Neural cell (in vitro differentiated cells): ENCODE data around the gene FAM177B.

Experiments used
- EP300 ChIP-seq: fragments of 450-650 bp; conservative IDR thresholded peaks from 2 replicates; pipeline ENCODE4 v1.6.1; 2014; ENCODE audit warnings: antibody characterized with exemption, mild to moderate bottlenecking, moderate library complexity; ENCODE audit not compliant: poor library complexity, severe bottlenecking
- EZH2 ChIP-seq: fragments of 200-600, 300-800 bp; shearing (Covaris generic), sonication (generic); IDR thresholded peaks from 2 replicates; pipeline ENCODE4 v1.6.1; 2014; ENCODE audit warnings: antibody characterized with exemption, low read length, borderline replicate concordance, mild to moderate bottlenecking; ENCODE audit not compliant: insufficient read depth, poor library complexity, severe bottlenecking
- MXI1 ChIP-seq: fragments of 450-650 bp; conservative IDR thresholded peaks from 2 replicates; pipeline ENCODE4 v1.6.1; 2014; ENCODE audit warnings: antibody characterized with exemption, mild to moderate bottlenecking; ENCODE audit not compliant: poor library complexity, severe bottlenecking
- POLR2AphosphoS5 ChIP-seq: IDR thresholded peaks from 2 replicates; pipeline ENCODE4 v1.6.1; 2012
- RAD21 ChIP-seq: fragments of 450-650 bp; conservative IDR thresholded peaks from 2 replicates; pipeline ENCODE4 v1.6.1; 2014; ENCODE audit warnings: antibody characterized with exemption, mild to moderate bottlenecking, moderate library complexity
- TAF1 ChIP-seq: IDR thresholded peaks from 2 replicates; pipeline ENCODE4 v1.6.1; 2012; ENCODE audit warnings: low read depth
- TF ChIP-seq, protein P1 (sequence below): fragments of 450-650 bp; IDR thresholded peaks from 2 replicates; pipeline ENCODE4 v1.5.1; 2014; ENCODE audit warnings: antibody characterized with exemption, mild to moderate bottlenecking, moderate library complexity; ENCODE audit not compliant: poor library complexity, severe bottlenecking
- TF ChIP-seq, protein P2 (sequence below): IDR thresholded peaks from 2 replicates; pipeline ENCODE4 v1.6.1; 2012; ENCODE audit warnings: borderline replicate concordance

DNA sequence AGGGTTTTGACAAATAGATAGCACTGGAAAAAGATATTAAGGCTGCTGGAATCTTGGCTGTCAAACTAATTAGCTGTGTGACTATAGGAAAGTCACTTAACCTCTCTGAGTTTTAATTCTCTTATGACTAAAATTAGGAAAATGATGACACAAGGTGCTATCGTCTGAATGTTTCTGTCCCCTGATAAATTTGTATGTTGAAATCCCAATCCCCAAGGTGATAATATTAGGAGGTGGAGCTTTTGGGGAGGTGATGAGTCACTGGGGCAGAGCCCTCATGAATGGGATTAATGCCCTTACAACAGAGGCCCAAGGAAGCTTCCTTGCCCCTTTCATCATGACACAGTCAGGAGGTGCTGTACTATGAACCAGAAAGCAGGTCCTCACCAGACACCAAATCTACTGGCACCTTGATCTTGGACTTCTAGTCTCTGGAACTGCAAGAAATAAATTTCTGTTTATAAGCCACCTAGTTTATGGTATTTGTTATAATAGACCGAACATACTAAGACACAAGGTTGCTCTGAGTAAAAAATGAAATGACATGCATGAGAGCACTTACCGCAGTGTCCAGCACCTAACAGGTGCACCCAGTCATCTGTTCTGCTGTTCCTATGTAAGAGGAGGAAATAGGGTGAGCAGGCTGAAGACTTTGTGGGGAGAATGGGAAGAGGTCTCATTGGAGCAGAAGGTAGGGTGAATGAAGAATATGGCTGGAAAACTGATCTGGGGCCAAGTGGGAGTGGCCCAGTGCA, 51.6 kb downstream of the FAM177B start:
- TF ChIP-seq, protein P1, sequence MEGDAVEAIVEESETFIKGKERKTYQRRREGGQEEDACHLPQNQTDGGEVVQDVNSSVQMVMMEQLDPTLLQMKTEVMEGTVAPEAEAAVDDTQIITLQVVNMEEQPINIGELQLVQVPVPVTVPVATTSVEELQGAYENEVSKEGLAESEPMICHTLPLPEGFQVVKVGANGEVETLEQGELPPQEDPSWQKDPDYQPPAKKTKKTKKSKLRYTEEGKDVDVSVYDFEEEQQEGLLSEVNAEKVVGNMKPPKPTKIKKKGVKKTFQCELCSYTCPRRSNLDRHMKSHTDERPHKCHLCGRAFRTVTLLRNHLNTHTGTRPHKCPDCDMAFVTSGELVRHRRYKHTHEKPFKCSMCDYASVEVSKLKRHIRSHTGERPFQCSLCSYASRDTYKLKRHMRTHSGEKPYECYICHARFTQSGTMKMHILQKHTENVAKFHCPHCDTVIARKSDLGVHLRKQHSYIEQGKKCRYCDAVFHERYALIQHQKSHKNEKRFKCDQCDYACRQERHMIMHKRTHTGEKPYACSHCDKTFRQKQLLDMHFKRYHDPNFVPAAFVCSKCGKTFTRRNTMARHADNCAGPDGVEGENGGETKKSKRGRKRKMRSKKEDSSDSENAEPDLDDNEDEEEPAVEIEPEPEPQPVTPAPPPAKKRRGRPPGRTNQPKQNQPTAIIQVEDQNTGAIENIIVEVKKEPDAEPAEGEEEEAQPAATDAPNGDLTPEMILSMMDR = no peak
- TF ChIP-seq, protein P2, sequence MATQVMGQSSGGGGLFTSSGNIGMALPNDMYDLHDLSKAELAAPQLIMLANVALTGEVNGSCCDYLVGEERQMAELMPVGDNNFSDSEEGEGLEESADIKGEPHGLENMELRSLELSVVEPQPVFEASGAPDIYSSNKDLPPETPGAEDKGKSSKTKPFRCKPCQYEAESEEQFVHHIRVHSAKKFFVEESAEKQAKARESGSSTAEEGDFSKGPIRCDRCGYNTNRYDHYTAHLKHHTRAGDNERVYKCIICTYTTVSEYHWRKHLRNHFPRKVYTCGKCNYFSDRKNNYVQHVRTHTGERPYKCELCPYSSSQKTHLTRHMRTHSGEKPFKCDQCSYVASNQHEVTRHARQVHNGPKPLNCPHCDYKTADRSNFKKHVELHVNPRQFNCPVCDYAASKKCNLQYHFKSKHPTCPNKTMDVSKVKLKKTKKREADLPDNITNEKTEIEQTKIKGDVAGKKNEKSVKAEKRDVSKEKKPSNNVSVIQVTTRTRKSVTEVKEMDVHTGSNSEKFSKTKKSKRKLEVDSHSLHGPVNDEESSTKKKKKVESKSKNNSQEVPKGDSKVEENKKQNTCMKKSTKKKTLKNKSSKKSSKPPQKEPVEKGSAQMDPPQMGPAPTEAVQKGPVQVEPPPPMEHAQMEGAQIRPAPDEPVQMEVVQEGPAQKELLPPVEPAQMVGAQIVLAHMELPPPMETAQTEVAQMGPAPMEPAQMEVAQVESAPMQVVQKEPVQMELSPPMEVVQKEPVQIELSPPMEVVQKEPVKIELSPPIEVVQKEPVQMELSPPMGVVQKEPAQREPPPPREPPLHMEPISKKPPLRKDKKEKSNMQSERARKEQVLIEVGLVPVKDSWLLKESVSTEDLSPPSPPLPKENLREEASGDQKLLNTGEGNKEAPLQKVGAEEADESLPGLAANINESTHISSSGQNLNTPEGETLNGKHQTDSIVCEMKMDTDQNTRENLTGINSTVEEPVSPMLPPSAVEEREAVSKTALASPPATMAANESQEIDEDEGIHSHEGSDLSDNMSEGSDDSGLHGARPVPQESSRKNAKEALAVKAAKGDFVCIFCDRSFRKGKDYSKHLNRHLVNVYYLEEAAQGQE = no peak
- TF ChIP-seq EZH2 (no peak), POLR2AphosphoS5 (no peak), RAD21 (no peak), MXI1 (no peak), EP300 (no peak), TAF1 (no peak)
